H1 (cell line): Measurements from ENCODE around the gene RIMBP2. TPM values are rescaled to one million over a fixed set of nuclear protein-coding genes. Genes with fewer than 3 reads are reported as not detected.

Experiments
- CTCF ChIA-PET: fragments of 300-600 bp; sonication (Branson Sonifier 250); formaldehyde crosslinking; loops from one replicate; lab custom pipeline; 2021; ENCODE audit not compliant: partially characterized antibody; lab: Charles Lee
- POLR2A ChIA-PET: fragments of 300-600 bp; sonication (Branson Sonifier 250); formaldehyde crosslinking; loops from one replicate; lab custom pipeline; 2021; ENCODE audit warnings: inconsistent platforms; ENCODE audit not compliant: partially characterized antibody; lab: Charles Lee
- DNase-seq, 2 experiments: peaks; one replicate each; pipeline versions ENCODE4 v3.0.0 to v3.0.0-alpha.2; 2010 to 2022; ENCODE audit warnings: low spot score in 2 of 2, low read depth in 1 of 2, mixed read lengths in 1 of 2
- FAIRE-seq: peaks from 2 replicates; lab custom pipeline; 2011; peaks lifted over from hg19 to GRCh38; lab: Jason Lieb, UNC
- H2AFZ ChIP-seq: 2 replicates; pipeline ENCODE4 v1.8.1; 2012; ENCODE audit warnings: low read length, inconsistent platforms
- H2AK5ac ChIP-seq: 2 replicates; pipeline ENCODE4 v1.6.1; 2013; ENCODE audit warnings: low read depth, low read length
- H2BK120ac ChIP-seq: replicated peaks from 2 replicates; pipeline ENCODE3; 2013; ENCODE audit warnings: low read depth, low read length, inconsistent platforms
- H2BK12ac ChIP-seq: 2 replicates; pipeline ENCODE4 v1.6.1; 2013; ENCODE audit warnings: low read depth, low read length
- H2BK15ac ChIP-seq: 2 replicates; pipeline ENCODE4 v1.6.1; 2013; ENCODE audit warnings: low read length
- H2BK20ac ChIP-seq: 2 replicates; pipeline ENCODE4 v1.6.1; 2013; ENCODE audit warnings: low read length
- H2BK5ac ChIP-seq: 2 replicates; pipeline ENCODE4 v1.6.1; 2013; ENCODE audit warnings: low read depth, low read length
- H3K14ac ChIP-seq: 2 replicates; pipeline ENCODE4 v1.6.1; 2013; ENCODE audit warnings: inconsistent platforms; ENCODE audit not compliant: insufficient read length
- H3K18ac ChIP-seq: 2 replicates; pipeline ENCODE4 v1.6.1; 2013; ENCODE audit warnings: low read length; ENCODE audit errors: extremely low read depth
- H3K23ac ChIP-seq: 2 replicates; pipeline ENCODE4 v1.6.1; 2013; ENCODE audit warnings: inconsistent platforms; ENCODE audit not compliant: insufficient read length
- H3K23me2 ChIP-seq: 2 replicates; pipeline ENCODE4 v1.6.1; 2013; ENCODE audit warnings: low read depth, low read length
- H3K27ac ChIP-seq: 2 replicates; pipeline ENCODE4 v1.6.1; 2011; ENCODE audit warnings: low read depth, low read length, inconsistent platforms
- H3K27me3 ChIP-seq, 4 experiments: replicated peaks in 1 of 4; 1 replicate in 1 of 4; 2 replicates in 3 of 4; pipeline versions ENCODE4 v1.6.1 to v1.8.1; 2011 to 2013; ENCODE audit warnings: low read length in 3 of 4, mild to moderate bottlenecking in 3 of 4, inconsistent platforms in 2 of 4, mixed read lengths in 2 of 4, moderate library complexity in 1 of 4; ENCODE audit not compliant: control insufficient read depth in 3 of 4, insufficient read depth in 3 of 4; ENCODE audit errors: extremely low read depth in 1 of 4
- H3K36me3 ChIP-seq, 4 experiments: 2 replicates each; pipeline versions ENCODE4 v1.6.1 to v1.8.1; 2011 to 2013; ENCODE audit warnings: mild to moderate bottlenecking in 4 of 4, low read length in 3 of 4, moderate library complexity in 2 of 4, control low read depth in 1 of 4, inconsistent platforms in 1 of 4; ENCODE audit not compliant: insufficient read depth in 4 of 4, control insufficient read depth in 2 of 4
- H3K4ac ChIP-seq: replicated peaks from 2 replicates; pipeline ENCODE3; 2013; ENCODE audit warnings: low read length, low read depth, mixed read lengths, inconsistent platforms; ENCODE audit not compliant: insufficient read length
- H3K4me1 ChIP-seq, 4 experiments: replicated peaks in 1 of 4; 1 replicate in 1 of 4; 2 replicates in 3 of 4; pipeline versions ENCODE4 v1.6.1 to v1.8.1; 2011 to 2013; ENCODE audit warnings: low read length in 3 of 4, inconsistent platforms in 2 of 4, mixed read lengths in 1 of 4; ENCODE audit not compliant: insufficient read depth in 4 of 4, control insufficient read depth in 3 of 4
- H3K4me2 ChIP-seq, 2 experiments: 2 replicates each; pipeline versions ENCODE4 v1.6.1 to v1.8.1; 2011 to 2013; ENCODE audit warnings: low read depth in 2 of 2, low read length in 2 of 2, control low read depth in 1 of 2, inconsistent platforms in 1 of 2, mild to moderate bottlenecking in 1 of 2; ENCODE audit not compliant: insufficient read depth in 1 of 2
- H3K4me3 ChIP-seq, 4 experiments: fragments of 200-600, 300-600 bp in 1 of 4; sonication (generic), shearing (Covaris generic), sonication (Bioruptor Twin) in 1 of 4; 2 replicates each; pipeline versions ENCODE4 v1.5.1 to v1.8.1; 2011 to 2016; ENCODE audit warnings: low read length in 4 of 4, low read depth in 3 of 4, control low read depth in 2 of 4, inconsistent platforms in 2 of 4, mild to moderate bottlenecking in 2 of 4, mixed read lengths in 1 of 4, moderate library complexity in 1 of 4; ENCODE audit not compliant: insufficient read depth in 2 of 4; ENCODE audit errors: extremely low read depth in 1 of 4
- H3K56ac ChIP-seq: replicated peaks from 2 replicates; pipeline ENCODE3; 2013; ENCODE audit warnings: low read depth, mild to moderate bottlenecking, mixed read lengths, low read length, inconsistent platforms; ENCODE audit not compliant: insufficient read length
- H3K79me1 ChIP-seq: 2 replicates; pipeline ENCODE4 v1.6.1; 2013; ENCODE audit warnings: low read depth, low read length, control low read depth
- H3K79me2 ChIP-seq, 2 experiments: 2 replicates each; pipeline versions ENCODE4 v1.6.1 to v1.8.1; 2012 to 2013; ENCODE audit warnings: low read length in 2 of 2, mild to moderate bottlenecking in 2 of 2, inconsistent platforms in 1 of 2; ENCODE audit not compliant: insufficient read depth in 2 of 2, control insufficient read depth in 1 of 2
- H3K9ac ChIP-seq, 4 experiments: replicated peaks in 1 of 4; 1 replicate in 1 of 4; 2 replicates in 3 of 4; pipeline versions ENCODE4 v1.6.1 to v1.8.1; 2011 to 2013; ENCODE audit warnings: low read depth in 3 of 4, low read length in 3 of 4, control low read depth in 2 of 4, mild to moderate bottlenecking in 2 of 4, moderate library complexity in 2 of 4, inconsistent platforms in 1 of 4; ENCODE audit errors: extremely low read depth in 1 of 4
- H3K9me3 ChIP-seq, 2 experiments: 2 replicates each; pipeline versions ENCODE4 v1.6.1 to v1.8.1; 2012 to 2013; ENCODE audit warnings: mild to moderate bottlenecking in 2 of 2, moderate library complexity in 2 of 2, control low read depth in 1 of 2, inconsistent platforms in 1 of 2, low read depth in 1 of 2, low read length in 1 of 2, mixed read lengths in 1 of 2; ENCODE audit not compliant: insufficient read depth in 2 of 2
- H4K20me1 ChIP-seq, 2 experiments: replicated peaks in 1 of 2; 2 replicates each; pipeline versions ENCODE3 to v1.8.1; 2011 to 2013; ENCODE audit warnings: inconsistent platforms in 2 of 2, low read length in 2 of 2, mild to moderate bottlenecking in 1 of 2; ENCODE audit not compliant: insufficient read depth in 2 of 2, control insufficient read depth in 1 of 2
- H4K5ac ChIP-seq: 2 replicates; pipeline ENCODE4 v1.6.1; 2013; ENCODE audit warnings: low read length, low read depth, mixed read lengths, inconsistent platforms; ENCODE audit not compliant: insufficient read length
- H4K8ac ChIP-seq: 2 replicates; pipeline ENCODE4 v1.8.0; 2013; ENCODE audit warnings: mild to moderate bottlenecking, moderate library complexity, low read length, inconsistent platforms; ENCODE audit not compliant: insufficient read depth; ENCODE audit errors: extremely low read depth
- H4K91ac ChIP-seq: replicated peaks from 2 replicates; pipeline ENCODE3; 2013; ENCODE audit warnings: low read length, mixed read lengths, inconsistent platforms; ENCODE audit not compliant: insufficient read length
- WGBS, 2 experiments: shearing (Covaris generic) in 1 of 2; methylation state at CpG; one replicate each; pipeline versions ENCODE4 v1.1.6 to v1.1.7; 2013 to 2015; ENCODE audit warnings: low lambda C conversion rate in 2 of 2, mixed read lengths in 2 of 2, inconsistent platforms in 1 of 2, low coverage in 1 of 2, missing lambda C conversion rate in 1 of 2; ENCODE audit not compliant: insufficient replicate concordance in 2 of 2, insufficient coverage in 1 of 2, insufficient read length in 1 of 2; ENCODE audit errors: extremely low coverage in 1 of 2, missing lambda C conversion rate in 1 of 2; 5-methylcytosine and 5-hydroxymethylcytosine counted together
- polyA plus RNA-seq, 7 experiments: library from polyadenylated mRNA; depleted of rRNA in 3 of 7; stranded (reverse) in 5 of 7; unstranded in 2 of 7; fragments of >200 nt in 5 of 7; fragments of 200-250 nt in 2 of 7; gene quantifications; 1 replicate in 5 of 7; 2 replicates in 1 of 7; 4 replicates in 1 of 7; pipeline versions ENCODE4 v1.2.1 to v1.2.3, GENCODE V29; 2011 to 2013; ENCODE audit warnings: missing spikeins in 2 of 7, mixed read lengths in 2 of 7
- total RNA-seq: library from RNA; stranded (reverse); fragmentation: NEBNext Ultra II Directional; extraction: Animal tissue kit (Norgen Biotek cat#: 25700); gene quantifications from 2 replicates; pipeline ENCODE4 v1.2.1, GENCODE V29; 2021

The RIMBP2 gene
- total and polyA plus RNA-seq, 2 of the 8 experiments (the other 6 are each of a cell fraction or from before 2014, with no cell fraction given) = 0.18 to 0.65 TPM

DNA sequence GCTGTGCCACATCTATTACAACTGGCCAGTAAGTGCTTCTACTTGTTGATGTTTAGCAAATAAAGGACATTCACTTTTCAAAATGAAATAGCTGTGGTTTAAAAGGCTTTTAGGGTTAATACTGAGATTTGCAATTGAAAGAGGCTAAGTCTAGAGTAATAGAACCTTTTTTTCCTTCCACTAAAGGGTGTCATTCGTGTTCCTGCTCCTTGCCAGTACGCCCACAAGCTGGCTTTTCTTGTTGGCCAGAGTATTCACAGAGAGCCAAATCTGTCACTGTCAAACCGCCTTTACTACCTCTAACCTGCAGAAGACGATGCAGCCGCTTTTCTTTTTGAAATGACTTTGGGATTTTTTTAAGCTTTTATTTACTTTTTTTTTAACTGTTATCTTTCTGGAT lies 344.8 kb downstream of the RIMBP2 start:
- H3K14ac ChIP-seq = no peak overlapping the region
- no peak overlapping the region for H2AFZ ChIP-seq
- no peak for DNase-seq
- 72% methylated on average over 5 of the region's 5 CpGs; no CpG with 5 or more reads in 1 of the 2 experiments for WGBS, 2 experiments
- H2BK5ac ChIP-seq = no peak overlapping the region
- H3K79me2 ChIP-seq = no peaks in the 10 kb centered on the region
- no peak overlapping the region for H3K4ac ChIP-seq
- peaks cover 0 to 2% (median 0%) of the 10 kb centered on the region in 4 experiments; a peak in 3 of 7 replicates for H3K27me3 ChIP-seq
- ChIA-PET CTCF (interaction anchor here (0.5 to 1.3 kb wide), 4 partner anchors 22 to 378 kb away, joined by 3 to 4 read pairs (median 3); no protein-coding TSS in a partner anchor), POLR2A (no interaction called here)
- H3K4me3 ChIP-seq = no peak overlapping the region
- no peak overlapping the region for H4K91ac ChIP-seq
- H2BK15ac ChIP-seq = no peak overlapping the region
- H3K36me3 ChIP-seq = no peaks in the 10 kb centered on the region
- no peak overlapping the region for H2BK20ac ChIP-seq
- H3K18ac ChIP-seq = no peak overlapping the region
- H3K4me2 ChIP-seq = no peak overlapping the region
- H3K4me1 ChIP-seq = peaks cover 0 to 5% (median 0%) of the 10 kb centered on the region in 4 experiments; a peak in 1 of 7 replicates
- no peak overlapping the region for H4K8ac ChIP-seq
- H3K56ac ChIP-seq = no peak overlapping the region
- H3K23ac ChIP-seq = no peak overlapping the region
- no peaks in the 10 kb centered on the region for H4K20me1 ChIP-seq
- no peaks in the 10 kb centered on the region for H3K9me3 ChIP-seq
- no peaks in the 10 kb centered on the region for H3K79me1 ChIP-seq
- H3K9ac ChIP-seq = no peak overlapping the region
- no peak overlapping the region for H4K5ac ChIP-seq
- no peak overlapping the region for H2BK120ac ChIP-seq
- FAIRE-seq = no peak
- no peaks in the 10 kb centered on the region for H3K23me2 ChIP-seq
- H2AK5ac ChIP-seq = no peak overlapping the region
- H2BK12ac ChIP-seq = no peak overlapping the region
- H3K27ac ChIP-seq = no peak overlapping the region
